ENCODE results near the gene PLSCR3. TPM values are rescaled to one million over a fixed set of nuclear protein-coding genes. Genes with fewer than 3 reads are reported as not detected.

PLSCR3 gene
- total RNA-seq, 2 experiments from 2014 or later: 66.3 to 70.3 TPM

DNA sequence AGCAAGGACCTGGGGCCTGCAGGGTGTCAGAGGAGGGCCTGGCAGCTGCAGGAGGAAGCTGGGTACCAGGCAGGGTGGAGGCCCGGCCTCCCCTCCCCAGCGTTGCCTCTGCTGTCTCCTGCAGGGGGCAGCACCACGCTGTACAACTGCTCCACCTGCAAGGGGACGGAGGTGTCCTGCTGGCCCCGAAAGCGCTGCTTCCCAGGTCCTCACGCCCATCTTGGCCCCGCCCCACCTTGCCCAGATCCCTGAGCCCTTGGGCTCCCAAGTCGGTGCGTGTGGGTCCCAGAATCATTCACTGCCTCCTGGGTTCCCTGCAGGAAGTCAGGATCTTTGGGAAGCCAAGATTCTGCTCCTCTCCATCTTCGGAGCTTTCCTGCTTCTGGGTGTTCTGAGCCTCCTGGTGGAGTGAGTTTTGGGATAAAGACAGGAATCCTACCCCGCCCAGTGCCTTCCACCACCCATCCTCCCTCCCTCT, 38.2 kb downstream of the PLSCR3 start:
- Histone ChIP-seq H3K9me3 (ENCODE audit: control insufficient read depth in 1 of 2, insufficient read depth in 1 of 2, low read length in 2 of 2) (no peaks in the 10 kb centered on the region), H3K4me3 (ENCODE audit: low read length) (no peak overlapping the region), H3K27ac (ENCODE audit: low read depth in 1 of 2, low read length in 2 of 2) (no peak overlapping the region), H3K36me3 (ENCODE audit: insufficient read depth, low read length) (peaks cover 3% of the 10 kb centered on the region), H3K27me3 (ENCODE audit: control insufficient read depth in 1 of 2, insufficient read depth in 2 of 2, low read length in 2 of 2) (no peaks in the 10 kb centered on the region), H3K4me1 (ENCODE audit: insufficient read depth, low read length) (peaks cover 35% of the 10 kb centered on the region)
- Mint-ChIP-seq H3K27me3 (no peaks in the 10 kb centered on the region), H3K36me3 (ENCODE audit: low read depth) (peaks cover 4% of the 10 kb centered on the region), H3K4me3 (peak overlapping the region; percentile 72), H3K9me3 (no peaks in the 10 kb centered on the region), H3K27ac (no peak overlapping the region), H3K4me1 (ENCODE audit: low read depth) (peaks cover 30% of the 10 kb centered on the region)
- peak; percentile 70 for ATAC-seq (ENCODE audit: poor library complexity)
- TF ChIP-seq CTCF (IDR thresholded peaks at IDR 0.05): peak; percentile 81
- POLR2A ChIA-PET: interaction anchor here (0.9 to 2.7 kb wide), 12 partner anchors 20 to 330 kb away, joined by 3 to 15 read pairs (median 4); partner anchors contain the start of genes ACAP1, FGF11, POLR2A and TMEM102
- CTCF ChIA-PET: interaction anchor here (0.6 to 5.1 kb wide), 34 partner anchors 8 to 331 kb away, joined by 3 to 55 read pairs (median 4); partner anchors contain the start of genes ACAP1, FGF11, FXR2 and MPDU1
- DNase-seq: peak; percentile 77 to 91 (median 84)
- intact Hi-C loops (cut with DNase I, micrococcal nuclease): loop anchor here (1.0 to 10.0 kb wide), 7 partner anchors 49 to 233 kb away; partner anchors contain the start of genes SENP3 (in 2 of the 2), NLGN2 (in 1 of the 2) and TMEM256 (in 1 of the 2)

- Mint-ChIP-seq H3K27me3 (no peaks in the 10 kb centered on the region), H3K9me3 (no peaks in the 10 kb centered on the region), H3K27ac (no peak overlapping the region), H3K4me3 (no peak overlapping the region), H3K36me3 (ENCODE audit: low read depth) (peaks cover 5% of the 10 kb centered on the region), H3K4me1 (ENCODE audit: low read depth) (peaks cover 34% of the 10 kb centered on the region)
- TF ChIP-seq CTCF (IDR thresholded peaks at IDR 0.05): no peak
- Histone ChIP-seq H3K4me1 (ENCODE audit: insufficient read depth, low read length) (peaks cover 41% of the 10 kb centered on the region), H3K4me3 (ENCODE audit: low read length) (no peak overlapping the region), H3K9me3 (ENCODE audit: control insufficient read depth in 1 of 2, insufficient read depth in 1 of 2, low read length in 2 of 2) (no peaks in the 10 kb centered on the region), H3K27ac (ENCODE audit: low read depth in 1 of 2, low read length in 2 of 2) (no peak overlapping the region), H3K27me3 (ENCODE audit: control insufficient read depth in 1 of 2, insufficient read depth in 2 of 2, low read length in 2 of 2) (no peaks in the 10 kb centered on the region), H3K36me3 (ENCODE audit: insufficient read depth, low read length) (peaks cover 8% of the 10 kb centered on the region)
- no peak for DNase-seq
- no peak for ATAC-seq (ENCODE audit: poor library complexity)
- ChIA-PET POLR2A (interaction anchor here (0.9 to 2.7 kb wide), 10 partner anchors 19 to 331 kb away, joined by 3 to 15 read pairs (median 5); partner anchors contain the start of genes ACAP1, FGF11 and POLR2A), CTCF (interaction anchor here (0.6 to 5.1 kb wide), 34 partner anchors 8 to 332 kb away, joined by 3 to 55 read pairs (median 4); partner anchors contain the start of genes ACAP1, FGF11, FXR2 and MPDU1)
- intact Hi-C loops (cut with DNase I, micrococcal nuclease): loop anchor here (5.0 to 10.0 kb wide), 4 partner anchors 49 to 147 kb away; partner anchors contain the start of genes NLGN2 (in 1 of the 2) and TMEM256 (in 1 of the 2)
Measured at GRCh38 chr17:7355573-7355972, 38.8 kb downstream of the PLSCR3 start.

DNA sequence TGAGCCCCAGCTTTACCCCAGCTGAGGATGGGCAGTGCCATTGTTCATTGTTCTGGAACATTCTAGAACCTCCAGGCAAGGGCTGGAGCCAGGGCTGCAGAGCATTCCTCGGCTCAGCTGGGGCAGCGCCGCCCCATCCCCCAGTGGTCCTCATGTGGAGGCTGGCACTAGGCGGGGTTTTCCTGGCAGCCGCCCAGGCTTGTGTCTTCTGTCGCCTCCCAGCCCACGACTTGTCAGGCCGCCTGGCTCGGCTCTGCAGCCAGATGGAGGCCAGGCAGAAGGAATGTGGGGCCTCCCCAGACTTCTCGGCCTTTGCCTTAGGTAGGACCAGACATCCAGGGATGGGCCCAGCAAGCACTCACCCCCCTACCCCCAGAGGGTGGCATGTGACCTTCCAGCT, 39.3 kb downstream of the PLSCR3 start, which contains the start of gene TMEM95:
Gene TMEM95, plus strand, starts transcription at position 104 of the 400 bp plus-strand sequence. Its CDS starts 49 bp downstream, at position 153.
- H3K4me3 ChIP-seq (ENCODE audit: low read length): no peak within 1 kb of the TSS
- intact Hi-C loops (cut with DNase I, micrococcal nuclease): loop anchor here (5.0 to 10.0 kb wide), 4 partner anchors 50 to 147 kb away; partner anchors contain the start of genes NLGN2 (in 1 of the 2) and TMEM256 (in 1 of the 2)
- DNase-seq: peak in 1 of 14 experiments; percentile 34

More for the DNA sequence above, 39.3 kb downstream of the PLSCR3 start, which contains the start of gene TMEM95:
- no peak within 1 kb of the TSS for H3K27ac ChIP-seq (ENCODE audit: low read depth in 1 of 2, low read length in 2 of 2)
- CTCF ChIA-PET: interaction anchor here (0.8 to 5.1 kb wide), 8 partner anchors 15 to 161 kb away, joined by 3 to 55 read pairs (median 5); partner anchors contain the start of genes ACAP1, NEURL4, NLGN2 and TMEM102
- no peaks in the 10 kb centered on the region for H3K9me3 ChIP-seq (ENCODE audit: control insufficient read depth in 1 of 2, insufficient read depth in 1 of 2, low read length in 2 of 2)
- Mint-ChIP-seq H3K36me3 (ENCODE audit: low read depth) (peaks cover 5% of the 10 kb centered on the region), H3K9me3 (no peaks in the 10 kb centered on the region), H3K27me3 (no peaks in the 10 kb centered on the region), H3K27ac (peak within 1 kb of the TSS; percentile 48), H3K4me3 (peak within 1 kb of the TSS; percentile 72), H3K4me1 (ENCODE audit: low read depth) (peaks cover 34% of the 10 kb centered on the region)
- TF ChIP-seq CTCF (IDR thresholded peaks at IDR 0.05): no peak
- H3K4me1 ChIP-seq (ENCODE audit: insufficient read depth, low read length): peaks cover 46% of the 10 kb centered on the region
- no peak for ATAC-seq (ENCODE audit: poor library complexity)
- POLR2A ChIA-PET: interaction anchor here (1.1 to 2.7 kb wide), 6 partner anchors 19 to 206 kb away, joined by 3 to 13 read pairs (median 8); partner anchors contain the start of genes ACAP1, FGF11 and POLR2A
- peaks cover 8% of the 10 kb centered on the region for H3K36me3 ChIP-seq (ENCODE audit: insufficient read depth, low read length)
- H3K27me3 ChIP-seq (ENCODE audit: control insufficient read depth in 1 of 2, insufficient read depth in 2 of 2, low read length in 2 of 2): no peaks in the 10 kb centered on the region

All from CD4-positive, alpha-beta T cell (primary cell).